ENCODE data around the gene IGFLR1. TPM values are rescaled to one million over a fixed set of nuclear protein-coding genes. Genes with fewer than 3 reads are reported as not detected.

The IGFLR1 gene
- polyA plus RNA-seq, 3 donors, result 80.5 to 144 (median 119) TPM

DNA sequence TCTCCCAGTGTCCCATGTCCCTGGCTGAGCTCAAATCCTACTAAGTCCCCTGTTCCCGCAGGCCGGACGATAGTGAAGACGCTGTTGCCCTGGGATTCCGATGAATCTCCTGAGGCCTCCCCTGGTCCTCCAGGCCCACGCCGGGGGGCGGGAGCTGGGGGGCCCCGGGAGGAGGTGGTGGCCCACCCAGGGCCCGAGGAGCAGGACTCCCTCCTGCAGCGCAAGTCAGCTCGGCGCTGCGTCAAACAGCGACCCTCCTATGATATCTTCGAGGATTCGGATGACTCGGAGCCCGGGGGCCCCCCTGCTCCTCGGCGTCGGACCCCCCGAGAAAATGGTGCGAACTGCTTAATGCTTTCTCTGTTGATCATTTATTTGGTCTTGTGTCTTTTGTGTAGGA lies 18.6 kb downstream of the IGFLR1 start:
- Mint-ChIP-seq H3K9me3 (no peaks in the 10 kb centered on the region), H3K27ac (no peak overlapping the region), H3K4me1 (peaks cover 12% of the 10 kb centered on the region), H3K4me3 (no peak overlapping the region), H3K36me3 (peaks cover 75 to 86% of the 10 kb centered on the region in 2 donors), H3K27me3 (ENCODE audit: low read depth in 3 of 3) (peaks cover 0 to 2% (median 1%) of the 10 kb centered on the region in 3 donors)
- no peaks in the 10 kb centered on the region for H3K9me3 ChIP-seq (replicated peaks in 1 of 2; ENCODE audit: control insufficient read depth in 1 of 2, insufficient read depth in 1 of 2, low read length in 2 of 2)
- no peaks in the 10 kb centered on the region for H3K27me3 ChIP-seq (ENCODE audit: control insufficient read depth in 2 of 2, insufficient read depth in 2 of 2, low read length in 2 of 2)
- H3K27ac ChIP-seq (ENCODE audit: low read depth in 1 of 2, low read length in 2 of 2), result no peak overlapping the region
- H3K9ac ChIP-seq (ENCODE audit: insufficient read depth, low read length, poor library complexity, severe bottlenecking), result no peak overlapping the region
- no peak overlapping the region for H3K4me2 ChIP-seq (replicated peaks; ENCODE audit: extremely low read depth, low read length, poor library complexity, severe bottlenecking)
- H2AFZ ChIP-seq (ENCODE audit: insufficient read depth, low read depth, low read length, poor library complexity, severe bottlenecking), result no peak overlapping the region
- peaks cover 27% of the 10 kb centered on the region for H3K79me2 ChIP-seq (ENCODE audit: insufficient read depth, low read length)
- H3K4me1 ChIP-seq (ENCODE audit: control insufficient read depth in 1 of 2, insufficient read depth in 2 of 2, low read length in 2 of 2), result peaks cover 8 to 13% of the 10 kb centered on the region in 2 donors
- TF ChIP-seq, protein P1, sequence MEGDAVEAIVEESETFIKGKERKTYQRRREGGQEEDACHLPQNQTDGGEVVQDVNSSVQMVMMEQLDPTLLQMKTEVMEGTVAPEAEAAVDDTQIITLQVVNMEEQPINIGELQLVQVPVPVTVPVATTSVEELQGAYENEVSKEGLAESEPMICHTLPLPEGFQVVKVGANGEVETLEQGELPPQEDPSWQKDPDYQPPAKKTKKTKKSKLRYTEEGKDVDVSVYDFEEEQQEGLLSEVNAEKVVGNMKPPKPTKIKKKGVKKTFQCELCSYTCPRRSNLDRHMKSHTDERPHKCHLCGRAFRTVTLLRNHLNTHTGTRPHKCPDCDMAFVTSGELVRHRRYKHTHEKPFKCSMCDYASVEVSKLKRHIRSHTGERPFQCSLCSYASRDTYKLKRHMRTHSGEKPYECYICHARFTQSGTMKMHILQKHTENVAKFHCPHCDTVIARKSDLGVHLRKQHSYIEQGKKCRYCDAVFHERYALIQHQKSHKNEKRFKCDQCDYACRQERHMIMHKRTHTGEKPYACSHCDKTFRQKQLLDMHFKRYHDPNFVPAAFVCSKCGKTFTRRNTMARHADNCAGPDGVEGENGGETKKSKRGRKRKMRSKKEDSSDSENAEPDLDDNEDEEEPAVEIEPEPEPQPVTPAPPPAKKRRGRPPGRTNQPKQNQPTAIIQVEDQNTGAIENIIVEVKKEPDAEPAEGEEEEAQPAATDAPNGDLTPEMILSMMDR (IDR thresholded peaks at IDR 0.05), result no peak
- H3K36me3 ChIP-seq (replicated peaks in 1 of 2; ENCODE audit: control insufficient read depth in 1 of 2, insufficient read depth in 2 of 2, low read length in 2 of 2), result peaks cover 82 to 93% of the 10 kb centered on the region in 2 donors
- 100% methylated on average over 18 of the region's 24 CpGs for WGBS (ENCODE audit: insufficient coverage)
- DNase-seq, result no peak
- peaks cover 60% of the 10 kb centered on the region for H4K20me1 ChIP-seq (ENCODE audit: insufficient read depth, low read length)
- H3K4me3 ChIP-seq (replicated peaks in 1 of 3; ENCODE audit: low read depth in 2 of 3, low read length in 3 of 3), result no peak overlapping the region
- intact Hi-C loops (cut with micrococcal nuclease), result no loop called here

DNA sequence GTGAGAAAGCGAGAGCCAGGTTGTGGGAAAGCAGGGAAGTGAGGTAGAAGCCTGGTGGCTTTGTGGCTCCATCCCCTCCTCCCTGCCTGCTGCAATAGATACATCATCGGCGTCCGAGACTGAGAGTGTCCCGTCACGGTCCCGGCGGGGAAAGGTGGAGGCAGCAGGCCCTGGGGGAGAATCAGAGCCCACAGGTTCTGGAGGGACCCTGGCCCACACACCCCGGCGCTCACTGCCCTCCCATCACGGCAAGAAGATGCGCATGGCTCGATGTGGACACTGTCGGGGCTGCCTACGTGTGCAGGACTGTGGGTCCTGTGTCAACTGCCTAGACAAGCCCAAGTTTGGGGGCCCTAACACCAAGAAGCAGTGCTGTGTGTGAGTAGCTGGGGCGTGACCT lies 19.4 kb downstream of the IGFLR1 start:
- H3K9me3 Mint-ChIP-seq, result no peaks in the 10 kb centered on the region
- H3K9ac ChIP-seq (ENCODE audit: insufficient read depth, low read length, poor library complexity, severe bottlenecking), result no peak overlapping the region
- TF ChIP-seq, protein P1 (IDR thresholded peaks at IDR 0.05), result no peak
- peak overlapping the region in 1 of 7 donors; percentile 55 for H3K27ac Mint-ChIP-seq
- peaks cover 68 to 78% of the 10 kb centered on the region in 2 donors for H3K36me3 Mint-ChIP-seq
- WGBS (ENCODE audit: insufficient coverage), result 100% methylated on average over 6 of the region's 16 CpGs
- H3K4me2 ChIP-seq (replicated peaks; ENCODE audit: extremely low read depth, low read length, poor library complexity, severe bottlenecking), result no peak overlapping the region
- no peak overlapping the region for H3K4me3 ChIP-seq (replicated peaks in 1 of 3; ENCODE audit: low read depth in 2 of 3, low read length in 3 of 3)
- H3K9me3 ChIP-seq (replicated peaks in 1 of 2; ENCODE audit: control insufficient read depth in 1 of 2, insufficient read depth in 1 of 2, low read length in 2 of 2), result no peaks in the 10 kb centered on the region
- H3K27me3 Mint-ChIP-seq (ENCODE audit: low read depth in 3 of 3), result peaks cover 0 to 2% (median 1%) of the 10 kb centered on the region in 3 donors
- peak in 1 of 3 donors; percentile 3 for DNase-seq
- H3K4me1 ChIP-seq (ENCODE audit: control insufficient read depth in 1 of 2, insufficient read depth in 2 of 2, low read length in 2 of 2), result peaks cover 11 to 18% of the 10 kb centered on the region in 2 donors
- peaks cover 56% of the 10 kb centered on the region for H4K20me1 ChIP-seq (ENCODE audit: insufficient read depth, low read length)
- H3K27me3 ChIP-seq (ENCODE audit: control insufficient read depth in 2 of 2, insufficient read depth in 2 of 2, low read length in 2 of 2), result no peaks in the 10 kb centered on the region
- H3K27ac ChIP-seq (ENCODE audit: low read depth in 1 of 2, low read length in 2 of 2), result no peak overlapping the region
- no peak overlapping the region for H3K4me3 Mint-ChIP-seq
- peaks cover 75 to 85% of the 10 kb centered on the region in 2 donors for H3K36me3 ChIP-seq (replicated peaks in 1 of 2; ENCODE audit: control insufficient read depth in 1 of 2, insufficient read depth in 2 of 2, low read length in 2 of 2)
- no peak overlapping the region for H2AFZ ChIP-seq (ENCODE audit: insufficient read depth, low read depth, low read length, poor library complexity, severe bottlenecking)
- intact Hi-C loops (cut with micrococcal nuclease), result no loop called here
- peaks cover 15% of the 10 kb centered on the region for H3K4me1 Mint-ChIP-seq
- peaks cover 33% of the 10 kb centered on the region for H3K79me2 ChIP-seq (ENCODE audit: insufficient read depth, low read length)
